HG03280 (cell line): Measurements from ENCODE around the gene RBM33.
"Not testable (repeated sequence)": the region's sequence is repeated elsewhere in the genome, so short reads cannot be mapped to it uniquely, and the experiment has no call there.

Experiments
- ATAC-seq: cut with Tn5 transposase; IDR thresholded peaks from one replicate; pipeline ENCODE4 v1.9.1; 2021; ENCODE audit warnings: mild to moderate bottlenecking, moderate library complexity; ENCODE audit not compliant: unreplicated experiment

The RBM33 gene

DNA sequence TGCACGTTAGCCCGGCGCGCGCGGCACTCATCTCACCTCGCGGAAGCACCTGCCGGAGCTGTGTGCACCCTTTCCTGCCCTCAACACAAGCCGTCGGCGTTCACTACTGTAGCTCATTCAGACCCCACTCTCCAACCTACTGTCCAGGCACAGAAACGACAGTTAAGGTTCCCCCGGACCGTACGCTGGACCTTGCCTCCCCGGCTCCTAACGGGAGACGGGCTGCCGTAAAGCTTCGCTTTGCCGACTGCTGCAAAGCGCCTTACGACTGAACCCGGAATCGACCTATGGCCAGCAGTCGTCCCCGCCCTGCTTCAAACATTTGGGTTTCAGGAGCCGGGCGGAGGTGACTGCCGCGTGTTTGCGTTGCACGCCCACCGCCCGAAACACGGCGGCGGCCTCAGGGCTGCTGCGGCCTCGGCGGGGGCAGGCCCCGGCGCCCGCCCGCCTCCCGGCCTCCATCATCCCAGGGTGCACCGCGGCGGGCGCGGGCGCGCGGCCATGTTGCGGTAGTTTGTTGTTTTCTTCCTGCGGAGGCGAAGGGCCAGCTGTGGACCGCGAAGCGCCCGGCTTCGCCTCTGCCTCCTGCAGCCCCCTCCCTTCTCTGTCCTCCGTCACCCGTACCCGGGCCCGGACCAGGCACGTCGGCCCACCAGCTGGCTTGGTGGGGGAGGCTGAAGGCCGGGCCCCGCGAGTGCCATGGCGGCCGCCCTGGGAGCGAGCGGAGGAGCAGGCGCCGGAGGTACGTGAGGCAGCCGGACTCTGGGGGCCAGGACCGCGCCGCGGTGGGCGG lies at the start of gene RBM33:
Gene RBM33, plus strand, starts transcription at position 484 of the 793 bp plus-strand sequence. Its CDS starts 216 bp downstream, at position 700.
- peak; percentile 77 for ATAC-seq

- no peak for ATAC-seq
These were observed 49.5 kb upstream of the RBM33 start for GRCh38 chr7:155594961-155595366.

DNA sequence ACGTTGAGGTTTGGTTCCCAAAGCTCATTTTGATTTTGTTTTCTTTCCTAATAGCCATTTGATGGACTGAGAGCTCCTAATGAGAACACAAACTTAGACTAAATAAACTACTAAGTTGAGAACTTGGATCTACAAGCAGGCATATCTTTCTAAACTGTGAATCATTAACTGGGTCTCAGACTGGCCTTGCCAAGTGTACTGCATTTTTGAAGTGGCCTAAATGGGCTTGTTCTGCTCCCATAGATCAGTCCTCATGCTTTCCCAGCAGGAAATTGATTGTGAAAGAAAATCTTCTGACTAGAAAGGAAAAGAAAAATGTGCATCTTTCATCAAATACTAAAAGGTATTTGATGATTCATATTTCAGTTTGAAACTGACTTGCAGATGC lies 46.7 kb upstream of the RBM33 start:
- ATAC-seq = no peak

DNA sequence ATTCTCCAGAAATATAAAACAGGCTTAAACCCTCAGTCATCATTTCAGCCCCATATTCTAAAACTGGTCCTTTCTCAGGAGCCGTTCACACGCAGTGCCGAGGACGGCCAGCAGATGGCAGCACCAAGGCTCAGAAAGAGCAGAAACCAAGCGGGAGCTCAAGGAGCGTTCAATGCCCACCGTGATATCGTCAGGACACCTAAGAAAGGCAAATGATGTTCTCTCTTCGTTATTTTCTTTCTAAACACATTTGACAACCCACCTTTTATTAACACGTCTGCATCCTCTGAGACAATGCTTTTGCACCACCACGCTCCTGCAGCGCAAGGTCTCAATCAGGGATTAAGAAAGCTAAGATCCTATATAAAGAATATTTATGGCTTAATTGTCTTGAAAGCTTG lies 45.7 kb upstream of the RBM33 start:
- peak; percentile 76 for ATAC-seq

DNA sequence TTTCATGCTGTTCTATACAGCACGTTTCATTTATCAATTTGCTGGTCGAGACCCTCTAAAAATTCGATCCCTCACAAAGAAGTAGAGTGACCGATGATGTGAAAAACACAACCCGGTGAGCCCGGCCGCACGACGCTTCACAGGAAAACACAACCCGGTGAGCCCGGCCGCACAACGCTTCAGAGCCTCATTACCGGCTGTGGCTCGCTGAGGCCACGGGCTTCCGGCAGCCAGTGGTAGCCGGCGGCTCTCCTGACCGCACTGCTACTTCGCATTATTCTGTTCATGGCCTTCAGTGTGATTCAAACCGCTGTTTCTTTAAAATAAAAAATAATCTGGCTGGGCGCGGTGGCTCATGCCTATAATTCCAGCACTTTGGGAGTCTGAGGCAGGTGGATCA lies 42.3 kb upstream of the RBM33 start:
- no peak for ATAC-seq

GRCh38 chr7:155602750-155603149 lies 41.7 kb upstream of the RBM33 start:
- ATAC-seq = no peak

DNA sequence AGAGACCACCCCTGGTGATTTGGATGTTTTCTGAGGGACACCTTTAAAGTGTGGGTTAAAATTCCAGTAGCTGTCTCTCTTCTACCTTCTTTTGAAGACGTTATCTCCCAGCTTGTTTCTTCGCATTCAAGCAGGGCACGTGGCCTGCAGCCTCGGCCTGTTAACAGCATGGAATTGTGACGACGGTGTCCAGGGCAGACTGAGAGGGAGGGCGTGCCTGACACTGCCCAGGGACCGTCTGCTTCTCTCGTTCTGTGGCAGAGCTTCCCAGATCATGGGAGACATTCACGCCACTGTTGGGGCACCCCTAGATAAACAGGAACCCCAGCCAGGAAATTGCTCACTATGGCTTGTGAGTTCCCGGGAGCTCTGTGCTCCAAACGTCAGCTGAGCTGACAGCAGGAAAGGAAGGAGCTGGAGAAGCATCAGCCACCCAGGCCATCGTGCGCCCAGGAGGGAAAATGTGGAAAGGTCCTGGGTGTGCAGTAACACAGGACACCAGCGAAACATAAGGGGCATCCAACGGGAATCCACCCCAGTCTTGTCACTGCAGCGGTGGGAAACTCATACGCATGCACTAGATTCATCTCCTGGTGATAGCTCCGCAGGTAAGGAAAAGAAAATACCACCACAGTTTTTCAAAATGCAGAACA lies 41.1 kb upstream of the RBM33 start:
- ATAC-seq = no peak

DNA sequence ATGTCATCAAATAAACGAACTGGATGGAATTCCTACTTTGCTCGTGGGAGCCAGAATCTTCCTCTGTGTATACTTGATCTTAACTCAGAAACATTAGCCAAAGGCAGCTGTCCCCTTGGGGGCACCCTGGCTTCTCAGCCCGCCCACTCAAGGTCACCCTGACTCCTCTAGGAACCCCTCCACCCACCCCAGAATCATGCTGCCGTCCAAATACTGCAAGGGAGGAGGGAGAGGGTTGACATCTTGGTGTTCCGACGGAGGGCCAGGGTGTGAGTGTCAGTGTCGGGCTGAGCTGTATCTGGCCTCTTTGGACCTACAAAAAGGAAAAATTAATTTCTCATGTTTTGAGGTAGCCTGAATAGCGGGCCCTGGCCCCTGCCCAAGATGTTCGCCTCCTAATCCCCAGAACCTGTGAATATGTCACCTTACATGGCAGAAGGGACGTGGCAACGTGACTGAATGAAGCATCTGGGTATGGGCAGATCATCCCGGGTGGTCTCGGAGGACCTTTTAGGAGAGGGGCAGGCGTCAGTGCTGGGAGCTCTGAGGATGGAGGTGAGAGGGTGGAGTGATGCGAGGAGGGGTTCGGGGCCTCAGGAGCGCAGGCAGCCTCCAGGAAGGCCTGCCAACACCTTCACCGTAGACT lies 40.5 kb upstream of the RBM33 start:
- ATAC-seq = no peak

- no peak for ATAC-seq
These were observed 39.9 kb upstream of the RBM33 start for GRCh38 chr7:155604504-155604997.

GRCh38 chr7:155609185-155609584 lies 35.3 kb upstream of the RBM33 start:
- ATAC-seq = no peak

DNA sequence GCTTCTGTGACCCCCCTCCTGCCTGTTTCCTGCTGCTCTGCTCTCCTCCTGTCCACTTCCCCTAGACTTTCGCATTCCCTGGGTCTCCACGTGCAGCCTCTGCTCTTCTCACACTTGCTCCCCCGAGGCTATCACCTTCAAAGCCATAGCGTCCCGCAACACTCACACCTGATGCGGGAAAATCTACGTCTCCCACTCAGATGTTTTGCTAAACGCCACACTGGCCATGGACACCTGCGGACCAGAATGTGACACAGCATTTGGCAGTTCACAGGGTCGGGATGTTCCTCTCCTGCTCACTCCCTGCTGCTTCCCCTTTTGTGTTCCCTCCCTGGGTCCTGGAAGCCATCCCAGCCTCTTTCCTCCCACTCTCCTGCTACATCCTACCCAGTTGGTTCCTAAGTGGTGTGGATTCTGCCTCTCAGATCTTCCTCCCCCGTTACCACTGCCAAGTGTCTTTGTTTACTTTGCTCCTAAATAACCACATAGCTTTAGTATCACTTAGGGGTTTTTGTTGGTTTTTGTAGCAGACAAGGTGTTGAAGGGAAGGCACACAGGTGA lies 33.7 kb upstream of the RBM33 start:
- ATAC-seq = no peak

- no peak for ATAC-seq
These were observed 32.5 kb upstream of the RBM33 start for GRCh38 chr7:155611808-155612447.

- no peak for ATAC-seq
These were observed 31.8 kb upstream of the RBM33 start for GRCh38 chr7:155612658-155613057.

DNA sequence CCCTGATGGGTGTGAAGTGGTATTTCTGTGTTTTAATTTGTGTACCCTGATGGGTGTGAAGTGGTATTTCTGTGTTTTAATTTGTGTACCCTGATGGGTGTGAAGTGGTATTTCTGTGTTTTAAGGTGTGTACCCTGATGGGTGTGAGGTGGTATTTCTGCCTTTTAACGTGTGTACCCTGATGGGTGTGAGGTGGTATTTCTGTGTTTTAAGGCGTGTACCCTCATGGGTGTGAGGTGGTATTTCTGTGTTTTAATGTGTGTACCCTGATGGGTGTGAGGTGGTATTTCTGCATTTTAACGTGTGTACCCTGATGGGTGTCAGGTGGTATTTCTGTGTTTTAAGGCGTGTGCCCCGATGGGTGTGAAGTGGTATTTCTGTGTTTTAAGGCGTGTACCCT lies 29.4 kb upstream of the RBM33 start:
- not testable (repeated sequence) for ATAC-seq

DNA sequence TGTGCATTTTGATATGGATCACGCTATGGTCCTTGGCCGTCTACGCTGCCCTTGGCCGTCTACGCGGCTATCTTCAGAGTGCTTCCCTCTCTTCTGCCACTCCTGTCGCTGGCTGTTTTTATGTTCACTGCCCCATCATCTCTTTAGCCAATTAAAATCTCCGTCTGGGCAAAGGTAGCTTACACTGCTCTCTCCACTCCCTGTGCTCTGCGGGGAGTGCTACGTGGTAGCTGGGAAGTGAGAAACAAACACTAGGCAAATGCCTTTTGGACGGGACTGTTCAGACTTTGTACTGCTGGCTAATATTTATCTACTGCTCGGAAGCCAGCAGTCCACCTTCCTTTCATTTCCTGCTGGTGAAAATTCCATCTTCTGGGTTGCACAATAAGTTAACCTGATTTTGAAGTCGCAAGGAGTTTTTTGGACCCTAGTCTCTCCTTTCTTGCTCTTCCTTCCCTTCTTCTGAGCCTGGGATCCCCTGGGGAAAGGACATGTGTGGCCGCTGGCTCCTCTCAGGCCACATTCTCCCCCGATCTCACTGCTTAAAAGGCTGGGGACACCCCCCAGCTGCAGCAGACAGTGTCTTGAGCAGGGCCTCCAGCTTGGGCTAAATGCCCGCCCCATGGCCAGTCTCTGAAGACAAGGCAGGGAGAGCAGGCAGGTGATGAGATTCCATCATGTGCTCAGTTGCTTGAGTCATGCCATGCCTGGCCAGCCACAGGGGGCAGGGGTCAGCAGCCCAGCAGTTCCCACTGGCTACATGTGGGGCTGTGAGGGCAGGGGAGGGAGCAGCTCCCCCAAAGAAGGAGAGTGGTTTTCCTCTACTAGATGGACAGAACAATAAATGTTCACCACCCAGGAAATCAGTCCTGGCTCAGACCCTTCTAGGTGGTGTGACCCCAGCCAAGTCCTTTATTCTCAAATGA lies 25.5 kb upstream of the RBM33 start:
- ATAC-seq = no peak

DNA sequence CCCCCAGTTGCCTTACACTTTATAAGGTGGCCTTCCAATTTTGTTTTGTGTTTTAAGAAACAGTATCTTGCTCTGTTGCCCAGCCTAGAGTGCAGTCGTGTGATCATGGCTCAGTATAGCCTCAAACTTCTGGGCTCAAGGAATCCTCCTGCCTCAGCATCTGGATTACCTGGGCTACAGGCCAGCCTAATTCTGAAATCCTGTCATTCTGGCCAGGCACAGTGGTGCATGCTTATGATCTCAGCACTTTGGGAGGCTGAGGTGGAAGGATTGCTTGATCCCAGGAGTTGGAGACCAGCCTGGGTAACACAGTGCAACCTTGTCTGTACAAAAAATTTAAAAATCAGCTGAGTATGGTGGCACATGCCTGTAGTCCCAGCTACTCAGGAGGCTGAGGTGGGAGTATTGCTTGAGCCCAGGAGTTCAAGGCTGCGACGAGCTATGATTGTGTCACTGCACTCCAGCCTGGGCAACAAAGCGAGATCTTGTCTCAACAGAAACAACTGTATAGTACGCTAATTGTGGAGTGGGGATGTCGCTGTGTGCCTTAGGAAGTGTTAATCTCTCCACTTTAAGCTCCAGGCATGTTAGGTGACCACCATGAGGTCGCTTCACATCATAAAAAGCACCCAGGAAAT lies 24.7 kb upstream of the RBM33 start:
- no peak for ATAC-seq

DNA sequence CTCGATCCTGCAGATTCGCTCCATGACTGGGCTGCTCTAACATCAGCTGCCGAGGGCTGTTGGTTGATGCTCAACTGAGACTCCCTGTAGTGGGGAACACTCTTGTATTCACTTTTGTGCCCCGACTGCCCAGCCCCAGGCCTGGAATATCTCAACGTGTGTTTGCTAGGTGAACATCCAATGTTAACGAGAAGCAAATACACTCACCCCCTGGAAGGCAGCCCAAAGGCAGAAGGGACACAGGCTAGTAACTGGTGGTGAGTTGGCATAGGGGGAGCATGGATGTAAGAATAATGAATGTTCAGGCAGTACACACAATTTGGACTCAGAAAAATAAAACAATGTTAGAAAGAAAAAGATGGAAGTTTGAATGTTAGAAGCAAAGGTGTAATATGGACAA lies 24.0 kb upstream of the RBM33 start:
- no peak for ATAC-seq

- no peak for ATAC-seq
These were observed 23.0 kb upstream of the RBM33 start for GRCh38 chr7:155621418-155621980.

DNA sequence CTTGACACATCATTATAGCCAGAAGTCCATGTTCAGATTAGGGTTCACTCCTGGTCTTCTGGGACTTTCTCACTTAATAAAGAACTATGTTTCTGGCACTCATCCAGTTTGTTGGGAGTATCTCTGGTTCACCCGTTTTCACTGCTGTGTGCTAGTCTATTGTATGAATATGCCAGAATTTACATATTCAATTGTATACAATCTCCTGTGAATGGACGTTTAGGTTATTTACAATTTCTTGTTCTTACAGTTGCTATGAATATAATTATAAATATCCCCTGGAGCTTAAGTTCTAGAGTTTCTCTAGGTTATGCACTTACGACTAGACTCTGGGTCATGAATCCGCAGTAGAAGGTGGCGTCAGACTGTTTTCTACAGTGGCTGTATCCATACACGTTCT lies 20.0 kb upstream of the RBM33 start:
- ATAC-seq = no peak
